Stimulated activated naive B cell treated with anti-CD40 and anti-IgM and Interleukin-4, amounts not matched to agents 10 μg/mL and 1 μg/mL and 100 μg/mL, for 72 hours (primary cell): ENCODE results near the gene RNF126.
A peak's percentile ranks its signal among the peaks of the same experiment; 100 is the strongest.
"Not testable (repeated sequence)": the region's sequence is repeated elsewhere in the genome, so short reads cannot be mapped to it uniquely, and the experiment has no call there.

Experiments
- ATAC-seq, 2 donors: fragments of 150-1000 bp; cut with Tn5 transposase; replicated peaks; 2 replicates each; pipeline ENCODE4 v1.10.0; 2021; ENCODE audit warnings: moderate library complexity in 1 of 2
- DNase-seq: peaks from one replicate; pipeline ENCODE4 v3.0.0; 2021
- H3K27ac Mint-ChIP-seq: one replicate; pipeline ENCODE4 v1.8.0; 2022; ENCODE audit warnings: mild to moderate bottlenecking, mixed read lengths
- H3K27me3 Mint-ChIP-seq, 2 donors: one replicate each; pipeline ENCODE4 v1.8.0; 2022; ENCODE audit warnings: mixed read lengths in 2 of 2
- H3K36me3 Mint-ChIP-seq, 2 donors: one replicate each; pipeline ENCODE4 v1.8.0; 2022; ENCODE audit warnings: mixed read lengths in 2 of 2, mild to moderate bottlenecking in 1 of 2
- H3K4me1 Mint-ChIP-seq, 2 donors: one replicate each; pipeline ENCODE4 v1.8.0; 2022; ENCODE audit warnings: mixed read lengths in 2 of 2, mild to moderate bottlenecking in 1 of 2
- H3K4me3 Mint-ChIP-seq, 2 donors: one replicate each; pipeline ENCODE4 v1.8.0; 2022; ENCODE audit warnings: mild to moderate bottlenecking in 2 of 2, mixed read lengths in 2 of 2, moderate library complexity in 1 of 2
- H3K9me3 Mint-ChIP-seq, 2 donors: one replicate each; pipeline ENCODE4 v1.8.0; 2022; ENCODE audit warnings: mixed read lengths in 2 of 2, mild to moderate bottlenecking in 1 of 2

RNF126 gene

GRCh38 chr19:641702-642101 is 21.3 kb downstream of the RNF126 start:
- no peaks in the 10 kb centered on the region for H3K27me3 Mint-ChIP-seq

GRCh38 chr19:640606-641189 is 22.3 kb downstream of the RNF126 start:
- no peaks in the 10 kb centered on the region for H3K9me3 Mint-ChIP-seq
- no peak for ATAC-seq
- H3K27ac Mint-ChIP-seq: peak overlapping the region; percentile 10
- peaks cover 12 to 21% of the 10 kb centered on the region in 2 donors for H3K36me3 Mint-ChIP-seq
- no peak for DNase-seq
- peaks cover 13 to 24% of the 10 kb centered on the region in 2 donors for H3K4me1 Mint-ChIP-seq
- H3K27me3 Mint-ChIP-seq: no peaks in the 10 kb centered on the region
- H3K4me3 Mint-ChIP-seq: no peak overlapping the region

More at GRCh38 chr19:641702-642101, 21.3 kb downstream of the RNF126 start:
- H3K4me3 Mint-ChIP-seq: peak overlapping the region in 1 of 2 donors; percentile 23
- DNase-seq (no peak), ATAC-seq (no peak)
- H3K36me3 Mint-ChIP-seq: peaks cover 17 to 27% of the 10 kb centered on the region in 2 donors
- peaks cover 13 to 24% of the 10 kb centered on the region in 2 donors for H3K4me1 Mint-ChIP-seq
- H3K27ac Mint-ChIP-seq: no peak overlapping the region
- no peaks in the 10 kb centered on the region for H3K9me3 Mint-ChIP-seq

- Mint-ChIP-seq H3K4me3 (peak overlapping the region in 1 of 2 donors; percentile 61), H3K4me1 (peaks cover 13 to 24% of the 10 kb centered on the region in 2 donors), H3K9me3 (no peaks in the 10 kb centered on the region), H3K27me3 (no peaks in the 10 kb centered on the region), H3K27ac (peak overlapping the region; percentile 10), H3K36me3 (peaks cover 12 to 21% of the 10 kb centered on the region in 2 donors)
- peak in 1 of 2 donors; percentile 0 for ATAC-seq
- no peak for DNase-seq
These were observed 22.9 kb downstream of the RNF126 start for GRCh38 chr19:640161-640558.

- Mint-ChIP-seq H3K9me3 (no peaks in the 10 kb centered on the region), H3K27ac (peak within 1 kb of the TSS; percentile 84), H3K4me3 (peak within 1 kb of the TSS; percentile 80 to 91), H3K36me3 (peaks cover 8 to 17% of the 10 kb centered on the region in 2 donors), H3K4me1 (peaks cover 13 to 22% of the 10 kb centered on the region in 2 donors), H3K27me3 (no peaks in the 10 kb centered on the region)
- ATAC-seq (peak; percentile 91 to 93), DNase-seq (peak; percentile 79)
These were observed 23.5 kb downstream of the RNF126 start, which contains the start of gene FGF22 for GRCh38 chr19:639253-640160. FGF22 (plus strand) TSS chr19:639879; CDS start chr19:639926, 47 bp downstream.

- Mint-ChIP-seq H3K9me3 (no peaks in the 10 kb centered on the region), H3K36me3 (peaks cover 7 to 14% of the 10 kb centered on the region in 2 donors), H3K27ac (no peak overlapping the region), H3K4me3 (peak overlapping the region; percentile 6 to 91), H3K4me1 (peaks cover 19 to 25% of the 10 kb centered on the region in 2 donors), H3K27me3 (no peaks in the 10 kb centered on the region)
- DNase-seq: no peak
- no peak for ATAC-seq
These were observed 24.1 kb downstream of the RNF126 start for GRCh38 chr19:638906-639252.

- Mint-ChIP-seq H3K4me1 (peaks cover 34 to 48% of the 10 kb centered on the region in 2 donors), H3K4me3 (no peak overlapping the region), H3K27ac (peak overlapping the region; percentile 56), H3K27me3 (no peaks in the 10 kb centered on the region), H3K36me3 (peaks cover 12 to 13% of the 10 kb centered on the region in 2 donors), H3K9me3 (no peaks in the 10 kb centered on the region)
- DNase-seq (no peak), ATAC-seq (no peak)
These were observed 27.9 kb downstream of the RNF126 start for GRCh38 chr19:634975-635652.

- peak in 1 of 2 donors; percentile 3 for ATAC-seq
- peak overlapping the region; percentile 98 for H3K27ac Mint-ChIP-seq
These were observed 29.0 kb downstream of the RNF126 start for GRCh38 chr19:633786-634639.

GRCh38 chr19:633068-633785 is 29.8 kb downstream of the RNF126 start, which contains the start of gene POLRMT:
POLRMT (minus strand) TSS chr19:633537; CDS start chr19:633512, 25 bp downstream.
- peak within 1 kb of the TSS; percentile 98 for H3K27ac Mint-ChIP-seq
- ATAC-seq (peak; percentile 92 to 96), DNase-seq (peak; percentile 94)
- H3K27me3 Mint-ChIP-seq: no peaks in the 10 kb centered on the region
- H3K4me3 Mint-ChIP-seq: peak within 1 kb of the TSS; percentile 95 to 99
- peaks cover 22 to 26% of the 10 kb centered on the region in 2 donors for H3K36me3 Mint-ChIP-seq
- H3K9me3 Mint-ChIP-seq: no peaks in the 10 kb centered on the region
- peaks cover 36 to 43% of the 10 kb centered on the region in 2 donors for H3K4me1 Mint-ChIP-seq

More at GRCh38 chr19:633786-634639, 29.0 kb downstream of the RNF126 start:
- Mint-ChIP-seq H3K9me3 (no peaks in the 10 kb centered on the region), H3K36me3 (peaks cover 15 to 18% of the 10 kb centered on the region in 2 donors), H3K4me3 (peak overlapping the region; percentile 95 to 99), H3K27me3 (no peaks in the 10 kb centered on the region), H3K4me1 (peaks cover 33 to 43% of the 10 kb centered on the region in 2 donors)
- DNase-seq: no peak

GRCh38 chr19:632579-633067 is 30.4 kb downstream of the RNF126 start:
- Mint-ChIP-seq H3K4me1 (peaks cover 35 to 43% of the 10 kb centered on the region in 2 donors), H3K9me3 (no peaks in the 10 kb centered on the region), H3K4me3 (peak overlapping the region; percentile 95 to 99), H3K27me3 (no peaks in the 10 kb centered on the region), H3K27ac (peak overlapping the region; percentile 98), H3K36me3 (peaks cover 23 to 29% of the 10 kb centered on the region in 2 donors)
- ATAC-seq (peak; percentile 33 to 44), DNase-seq (peak; percentile 37)

- DNase-seq: no peak
- H3K27ac Mint-ChIP-seq: no peak overlapping the region
- H3K27me3 Mint-ChIP-seq: no peaks in the 10 kb centered on the region
- no peaks in the 10 kb centered on the region for H3K9me3 Mint-ChIP-seq
- no peak overlapping the region for H3K4me3 Mint-ChIP-seq
- peaks cover 32 to 39% of the 10 kb centered on the region in 2 donors for H3K36me3 Mint-ChIP-seq
- no peak for ATAC-seq
- peaks cover 28 to 43% of the 10 kb centered on the region in 2 donors for H3K4me1 Mint-ChIP-seq
These were observed 32.9 kb downstream of the RNF126 start for GRCh38 chr19:629961-630714.

GRCh38 chr19:629515-629914 is 33.5 kb downstream of the RNF126 start:
- H3K27me3 Mint-ChIP-seq: not testable (repeated sequence)

GRCh38 chr19:628168-628567 is 34.8 kb downstream of the RNF126 start:
- H3K9me3 Mint-ChIP-seq: no peaks in the 10 kb centered on the region
- H3K36me3 Mint-ChIP-seq: peaks cover 32 to 49% of the 10 kb centered on the region in 2 donors
- DNase-seq (no peak), ATAC-seq (no peak)
- no peak overlapping the region for H3K4me3 Mint-ChIP-seq
- no peaks in the 10 kb centered on the region for H3K27me3 Mint-ChIP-seq
- peaks cover 21 to 31% of the 10 kb centered on the region in 2 donors for H3K4me1 Mint-ChIP-seq
- H3K27ac Mint-ChIP-seq: no peak overlapping the region

More at GRCh38 chr19:629515-629914, 33.5 kb downstream of the RNF126 start:
- H3K27ac Mint-ChIP-seq, H3K4me3 Mint-ChIP-seq, DNase-seq, ATAC-seq, H3K9me3 Mint-ChIP-seq: not testable (repeated sequence)
- Mint-ChIP-seq H3K4me1 (peaks cover 28 to 43% of the 10 kb centered on the region in 2 donors), H3K36me3 (peaks cover 32 to 40% of the 10 kb centered on the region in 2 donors)
